ENCODE data around the gene NR4A1.

The NR4A1 gene

GRCh38 chr12:52042706-52043385 lies 8.4 kb upstream of the NR4A1 start:
- DNase-seq = peak; percentile 78 to 90

DNA sequence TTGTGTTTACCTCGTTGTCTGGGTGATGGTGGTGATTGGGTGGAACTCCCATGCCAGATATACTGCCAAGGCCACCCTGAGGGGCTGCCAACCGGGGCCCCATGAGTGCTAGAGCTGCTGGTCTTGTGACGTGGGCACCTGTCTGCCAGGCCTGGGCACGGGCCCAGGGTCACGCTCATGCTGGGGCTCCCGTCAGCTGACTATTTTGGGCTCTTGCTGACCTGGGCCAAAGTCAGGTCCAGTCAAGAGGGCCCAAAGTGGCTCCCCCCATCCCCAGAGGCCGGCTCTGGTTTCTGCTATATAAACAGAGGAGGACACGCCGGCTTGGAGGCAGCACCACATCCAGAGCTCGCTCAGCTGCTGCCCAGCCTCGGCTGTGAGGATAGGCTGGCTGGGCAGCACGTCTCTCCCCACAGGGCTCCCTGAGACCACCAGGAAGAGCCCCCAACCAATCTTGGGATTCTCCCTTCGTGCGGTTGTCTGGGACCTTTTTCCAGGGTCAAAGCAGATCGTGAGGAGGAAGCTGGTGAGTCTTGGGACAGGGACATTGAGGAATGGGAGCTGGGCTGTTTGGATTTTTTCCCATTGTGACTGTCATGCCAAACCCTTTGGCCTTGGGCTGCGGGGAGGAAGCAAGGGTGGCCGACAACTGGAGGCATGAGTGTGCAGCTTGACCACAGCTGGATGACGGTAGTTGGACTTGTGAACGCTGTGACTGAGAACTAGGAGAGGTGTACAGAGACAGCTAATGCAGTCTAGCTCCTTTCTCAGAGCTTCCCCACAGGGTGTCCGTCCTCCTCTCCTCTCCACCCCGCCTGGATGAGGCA lies 7.6 kb upstream of the NR4A1 start:
- DNase-seq = peak in 1 of 2 experiments; percentile 52

GRCh38 chr12:52044292-52044983 lies 6.8 kb upstream of the NR4A1 start:
- no peak for DNase-seq

- DNase-seq = no peak
Measured at GRCh38 chr12:52045794-52046199, 5.4 kb upstream of the NR4A1 start.

GRCh38 chr12:52046859-52047258 lies 4.4 kb upstream of the NR4A1 start:
- no peak for DNase-seq

DNA sequence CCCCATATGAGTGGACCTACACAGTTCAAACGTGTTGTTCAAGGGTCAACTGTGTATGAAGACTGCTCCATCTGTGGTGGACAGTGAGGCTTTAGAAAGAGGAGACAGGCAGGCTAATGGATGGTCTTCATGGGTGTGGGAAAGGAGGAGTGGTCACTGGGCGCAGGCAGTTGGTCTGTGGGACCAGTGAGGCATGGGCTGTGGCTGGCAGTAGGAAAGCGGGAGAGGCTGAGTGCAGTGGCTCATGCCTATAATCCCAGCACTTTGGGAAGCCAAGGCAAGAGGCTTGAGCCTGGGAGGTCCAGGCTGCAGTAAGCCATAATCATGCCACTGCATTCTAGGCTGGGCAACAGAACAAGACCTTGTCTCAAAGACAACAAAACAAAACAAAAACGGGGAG lies 2.0 kb upstream of the NR4A1 start:
- DNase-seq = no peak

DNA sequence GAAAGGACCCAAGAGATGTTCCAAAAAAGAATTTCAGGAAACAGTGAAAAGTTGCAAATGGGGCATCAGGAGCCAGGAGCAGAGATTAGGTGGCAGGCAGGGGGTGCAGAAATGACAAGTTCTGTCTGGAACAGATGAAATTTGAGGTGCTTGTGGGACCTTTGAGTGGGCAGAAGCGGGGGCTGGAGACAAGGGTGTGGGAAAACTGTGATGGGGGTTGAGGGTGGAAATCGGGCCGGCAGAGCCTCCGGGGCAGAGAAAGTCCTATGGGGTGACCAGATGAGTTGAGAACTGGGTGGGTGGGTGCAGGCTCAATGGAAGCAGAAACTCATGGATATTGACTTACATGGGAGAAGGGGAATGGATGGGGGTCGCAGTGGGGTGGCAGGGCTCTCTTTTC lies 1.6 kb upstream of the NR4A1 start:
- no peak for DNase-seq

DNA sequence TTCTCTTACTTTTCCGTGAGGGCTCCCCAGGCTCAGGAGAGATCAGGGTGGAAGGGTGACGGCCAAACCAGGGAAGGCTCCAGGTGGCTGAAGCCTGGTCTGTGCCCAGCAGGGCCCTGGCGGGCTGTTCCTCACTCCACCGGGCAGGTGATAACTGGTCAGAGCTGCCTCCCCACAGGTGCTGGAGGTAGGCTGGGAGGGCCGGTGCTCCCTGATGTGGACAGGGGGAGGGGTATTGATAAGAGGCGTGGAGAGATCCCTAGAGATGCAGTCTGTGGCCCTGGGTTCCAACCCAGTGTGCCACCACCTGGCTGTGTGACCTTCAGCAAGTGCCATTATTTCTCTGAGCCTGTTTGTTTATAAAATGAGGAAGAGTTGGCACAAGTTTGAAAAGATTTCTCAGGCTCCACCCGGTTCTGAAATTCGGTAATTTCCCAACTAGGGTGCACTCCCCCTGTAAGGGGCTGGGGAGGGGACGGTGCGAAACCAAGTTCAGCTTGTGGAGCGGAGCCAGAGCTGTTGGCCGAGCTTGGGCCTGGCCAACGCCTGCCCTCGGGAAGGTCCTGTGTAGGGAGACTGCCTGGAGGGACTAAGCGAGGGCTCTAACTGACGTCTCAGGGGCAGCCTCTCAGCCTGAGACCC lies 1.0 kb upstream of the NR4A1 start:
- peak in 1 of 2 experiments; percentile 37 for DNase-seq

DNA sequence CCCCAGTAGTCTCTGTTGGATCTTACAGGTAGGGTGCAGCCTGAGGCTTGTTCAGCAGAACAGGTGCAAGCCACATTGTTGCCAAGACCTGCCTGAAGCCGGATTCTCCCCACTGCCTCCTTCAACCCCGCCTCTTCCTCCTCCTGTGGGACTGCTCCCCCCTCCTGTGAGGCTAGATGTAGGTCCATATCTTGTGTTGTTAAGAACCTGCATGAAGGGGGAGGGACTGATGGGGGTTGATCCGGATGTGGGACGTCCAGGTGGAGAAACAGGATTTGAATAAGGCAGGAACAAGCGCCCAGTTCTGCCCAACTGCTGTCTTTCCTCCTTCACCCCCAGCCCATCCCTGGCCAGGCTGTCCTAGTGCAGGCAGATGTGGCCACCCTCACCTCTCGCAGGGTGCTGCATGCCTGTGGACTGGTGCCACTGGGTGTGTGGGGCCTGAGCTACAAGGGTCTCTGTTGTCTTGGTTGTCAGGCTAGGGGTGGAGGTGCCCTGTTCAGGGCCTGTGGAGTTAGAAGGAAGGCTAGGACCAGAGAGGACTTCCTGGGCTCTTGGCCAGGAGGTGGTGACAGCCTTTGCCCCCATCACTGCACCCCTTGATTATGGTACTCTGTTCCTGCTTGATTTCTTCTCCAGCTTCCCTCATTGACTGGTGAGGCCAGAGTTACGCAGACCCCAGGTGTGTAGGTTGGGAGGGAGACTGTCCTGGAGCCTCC lies 1.4 kb downstream of the NR4A1 start:
- DNase-seq = no peak

GRCh38 chr12:52053536-52054209 lies 2.4 kb downstream of the NR4A1 start:
- no peak for DNase-seq

- no peak for DNase-seq
Measured at GRCh38 chr12:52054231-52054832, 3.1 kb downstream of the NR4A1 start.

GRCh38 chr12:52054833-52055730 lies 3.8 kb downstream of the NR4A1 start:
- no peak for DNase-seq

- no peak for DNase-seq
Measured at GRCh38 chr12:52055731-52056711, 4.8 kb downstream of the NR4A1 start.

GRCh38 chr12:52056801-52057637 lies 5.8 kb downstream of the NR4A1 start:
- no peak for DNase-seq

DNA sequence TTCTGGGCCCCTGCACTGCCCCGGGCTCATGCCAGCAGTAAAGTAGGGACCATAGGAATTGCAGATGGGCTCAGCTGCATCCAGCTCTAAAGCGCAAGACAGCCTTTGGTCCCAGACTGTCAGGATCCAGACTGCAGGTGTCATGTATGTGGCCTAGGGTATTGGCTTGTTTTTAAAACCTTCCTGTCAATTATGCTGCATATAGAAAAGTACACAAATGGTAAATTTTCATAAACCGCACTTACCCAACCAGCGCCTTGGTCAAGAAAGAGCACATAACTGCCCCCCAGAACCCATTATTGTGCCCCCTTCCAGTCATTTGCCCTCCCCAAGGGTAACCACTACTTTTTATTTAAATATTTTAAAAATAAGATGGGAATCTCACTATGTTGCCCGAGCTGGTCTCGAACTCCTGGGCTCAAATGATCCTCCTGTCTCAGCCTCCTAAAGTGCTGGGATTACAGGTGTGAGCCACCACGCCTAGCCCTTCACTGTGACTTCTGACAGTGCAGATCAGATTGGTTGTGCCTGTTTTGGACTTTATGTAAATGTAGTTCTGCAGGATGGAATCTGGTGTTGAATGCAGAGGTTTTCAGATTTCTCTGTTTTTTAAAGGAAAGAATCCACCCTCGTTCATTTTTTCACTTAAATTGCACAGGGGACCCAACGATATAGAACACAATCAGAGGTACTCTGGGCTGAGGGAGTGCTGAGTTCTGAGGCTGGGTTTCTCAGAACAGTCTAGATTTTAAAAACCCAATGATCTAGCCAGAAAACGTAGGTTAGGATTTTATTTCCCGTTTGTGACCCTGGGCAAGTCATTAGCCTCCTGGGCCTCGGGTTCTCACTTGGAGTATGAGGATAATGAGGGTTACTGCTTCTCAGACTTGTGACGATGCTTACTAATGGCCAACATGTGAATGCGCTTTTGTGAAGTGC lies 6.7 kb downstream of the NR4A1 start:
- no peak for DNase-seq

GRCh38 chr12:52058631-52059361 lies 7.6 kb downstream of the NR4A1 start:
- peak; percentile 62 to 77 for DNase-seq

All from SHP77 (cell line).